ENCODE measurements around the gene TRIM28.

TRIM28 gene

DNA sequence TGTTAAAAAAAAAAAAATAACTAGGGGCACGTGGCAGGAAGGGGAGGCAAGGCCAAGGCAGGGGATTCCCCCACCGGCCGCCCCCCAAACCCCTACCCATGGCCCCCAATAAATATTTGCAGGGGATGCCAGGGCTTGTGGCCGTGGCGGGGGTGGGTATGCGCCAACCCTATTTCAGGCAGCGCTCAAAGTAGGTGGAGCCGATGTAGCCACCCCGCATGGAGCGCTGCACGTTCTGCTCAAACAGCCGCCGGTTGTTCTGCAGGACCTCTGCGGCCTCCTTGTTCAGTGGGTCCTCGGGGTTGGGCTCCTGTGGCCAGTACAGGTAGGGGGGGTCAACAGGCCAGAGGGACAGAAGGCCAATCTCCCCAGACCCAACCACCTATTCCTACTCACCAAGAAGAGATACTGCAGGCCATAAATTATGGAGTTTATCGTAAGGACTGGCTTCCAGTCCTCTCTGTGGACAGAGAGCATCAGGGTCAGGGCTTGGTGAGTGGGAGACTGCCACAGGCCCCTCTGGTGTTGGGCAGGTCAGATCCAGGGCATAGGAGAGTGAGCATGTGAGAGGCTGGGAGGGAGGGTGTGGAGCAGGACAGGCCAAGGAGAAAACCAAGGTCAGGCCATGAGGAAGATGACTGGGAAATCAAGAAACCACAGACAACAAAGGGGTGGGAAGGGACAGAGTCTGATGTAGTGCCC, 12.2 kb downstream of the TRIM28 start:
- peak overlapping the region in 1 of 2 donors; percentile 91 for H3K4me3 ChIP-seq (replicated peaks in 1 of 2; ENCODE audit: low read depth in 2 of 2, low read length in 2 of 2)
- TF ChIP-seq, protein P1, sequence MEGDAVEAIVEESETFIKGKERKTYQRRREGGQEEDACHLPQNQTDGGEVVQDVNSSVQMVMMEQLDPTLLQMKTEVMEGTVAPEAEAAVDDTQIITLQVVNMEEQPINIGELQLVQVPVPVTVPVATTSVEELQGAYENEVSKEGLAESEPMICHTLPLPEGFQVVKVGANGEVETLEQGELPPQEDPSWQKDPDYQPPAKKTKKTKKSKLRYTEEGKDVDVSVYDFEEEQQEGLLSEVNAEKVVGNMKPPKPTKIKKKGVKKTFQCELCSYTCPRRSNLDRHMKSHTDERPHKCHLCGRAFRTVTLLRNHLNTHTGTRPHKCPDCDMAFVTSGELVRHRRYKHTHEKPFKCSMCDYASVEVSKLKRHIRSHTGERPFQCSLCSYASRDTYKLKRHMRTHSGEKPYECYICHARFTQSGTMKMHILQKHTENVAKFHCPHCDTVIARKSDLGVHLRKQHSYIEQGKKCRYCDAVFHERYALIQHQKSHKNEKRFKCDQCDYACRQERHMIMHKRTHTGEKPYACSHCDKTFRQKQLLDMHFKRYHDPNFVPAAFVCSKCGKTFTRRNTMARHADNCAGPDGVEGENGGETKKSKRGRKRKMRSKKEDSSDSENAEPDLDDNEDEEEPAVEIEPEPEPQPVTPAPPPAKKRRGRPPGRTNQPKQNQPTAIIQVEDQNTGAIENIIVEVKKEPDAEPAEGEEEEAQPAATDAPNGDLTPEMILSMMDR (IDR thresholded peaks at IDR 0.05; ENCODE audit: low read depth, low read length), result no peak
- no peak for DNase-seq (ENCODE audit: low read depth in 2 of 2)

- H3K4me3 ChIP-seq (replicated peaks in 1 of 2; ENCODE audit: low read depth in 2 of 2, low read length in 2 of 2), result peak overlapping the region; percentile 91 to 94
- no peak for DNase-seq (ENCODE audit: low read depth in 2 of 2)
Measured at GRCh38 chr19:58556622-58557220, 12.9 kb downstream of the TRIM28 start.

GRCh38 chr19:58557221-58558065, 13.6 kb downstream of the TRIM28 start:
- TF ChIP-seq, protein P1 (IDR thresholded peaks at IDR 0.05; ENCODE audit: low read depth, low read length), result no peak
- H3K4me3 ChIP-seq (replicated peaks in 1 of 2; ENCODE audit: low read depth in 2 of 2, low read length in 2 of 2), result peak overlapping the region; percentile 91 to 94
- no peak for DNase-seq (ENCODE audit: low read depth in 2 of 2)

More at GRCh38 chr19:58556622-58557220, 12.9 kb downstream of the TRIM28 start:
- TF ChIP-seq, protein P1 (IDR thresholded peaks at IDR 0.05; ENCODE audit: low read depth, low read length), result no peak

DNA sequence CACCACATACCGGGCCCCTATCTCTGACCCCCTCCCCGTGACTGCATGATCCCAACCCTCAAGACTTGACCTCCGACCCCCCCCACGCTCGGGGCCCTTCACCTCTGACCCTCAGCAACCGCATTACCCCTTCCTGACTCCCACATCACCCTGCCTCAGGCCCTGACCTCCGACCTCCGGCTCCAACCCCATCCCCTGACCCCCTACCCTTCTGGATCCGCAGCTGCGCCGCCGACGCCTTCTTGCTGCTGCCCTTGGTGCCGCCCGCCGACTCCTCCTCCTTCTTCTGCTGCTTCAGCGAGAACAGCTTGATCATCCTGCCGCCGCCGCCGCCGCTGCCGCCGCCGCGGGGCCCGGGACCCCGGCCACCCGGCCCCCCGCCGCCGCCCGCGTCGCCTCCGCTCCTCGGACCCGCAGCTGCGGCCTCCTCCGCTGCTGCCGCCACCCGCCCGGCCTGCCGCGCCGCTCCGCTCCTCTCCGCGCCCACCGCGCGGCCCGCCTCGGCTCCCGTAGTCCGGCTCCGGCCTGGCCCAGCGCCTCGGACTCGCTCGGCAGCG, 14.3 kb downstream of the TRIM28 start, which contains the start of gene UBE2M:
Gene UBE2M (minus strand): TSS at position 546 of the 557 bp plus-strand sequence. CDS start 230 bp downstream, at position 316.
- H3K4me3 ChIP-seq (replicated peaks in 1 of 2; ENCODE audit: low read depth in 2 of 2, low read length in 2 of 2), result peak within 1 kb of the TSS; percentile 91 to 94
- DNase-seq (ENCODE audit: low read depth in 2 of 2), result peak in 1 of 2 donors; percentile 54
- TF ChIP-seq, protein P1 (IDR thresholded peaks at IDR 0.05; ENCODE audit: low read depth, low read length), result no peak

- peak overlapping the region; percentile 70 to 91 for H3K4me3 ChIP-seq (replicated peaks in 1 of 2; ENCODE audit: low read depth in 2 of 2, low read length in 2 of 2)
- TF ChIP-seq, protein P1 (IDR thresholded peaks at IDR 0.05; ENCODE audit: low read depth, low read length), result no peak
- peak; percentile 99 for DNase-seq (ENCODE audit: low read depth in 2 of 2)
Measured at GRCh38 chr19:58558623-58559274, 14.9 kb downstream of the TRIM28 start.
